IPS-15b (cell line): Measurements from ENCODE around the gene BCL2L12.
"Not testable (repeated sequence)": the region's sequence is repeated elsewhere in the genome, so short reads cannot be mapped to it uniquely, and the experiment has no call there.

Experiments used
- H3K27me3 ChIP-seq: one replicate; pipeline ENCODE4 v1.6.1; 2013; ENCODE audit warnings: low read length; ENCODE audit not compliant: control insufficient read depth, insufficient read depth
- H3K36me3 ChIP-seq: one replicate; pipeline ENCODE4 v1.6.1; 2013; ENCODE audit warnings: low read length; ENCODE audit not compliant: control insufficient read depth, insufficient read depth
- H3K4me1 ChIP-seq: one replicate; pipeline ENCODE4 v1.6.1; 2013; ENCODE audit warnings: mild to moderate bottlenecking, low read length; ENCODE audit not compliant: control insufficient read depth, insufficient read depth
- H3K4me3 ChIP-seq: one replicate; pipeline ENCODE4 v1.5.1; 2013; ENCODE audit warnings: low read depth, low read length
- H3K9ac ChIP-seq: one replicate; pipeline ENCODE4 v1.6.1; 2013; ENCODE audit warnings: low read depth, mild to moderate bottlenecking, low read length
- H3K9me3 ChIP-seq: one replicate; pipeline ENCODE4 v1.6.1; 2013; ENCODE audit warnings: mild to moderate bottlenecking, low read length; ENCODE audit not compliant: control insufficient read depth, insufficient read depth

Gene BCL2L12, protein sequence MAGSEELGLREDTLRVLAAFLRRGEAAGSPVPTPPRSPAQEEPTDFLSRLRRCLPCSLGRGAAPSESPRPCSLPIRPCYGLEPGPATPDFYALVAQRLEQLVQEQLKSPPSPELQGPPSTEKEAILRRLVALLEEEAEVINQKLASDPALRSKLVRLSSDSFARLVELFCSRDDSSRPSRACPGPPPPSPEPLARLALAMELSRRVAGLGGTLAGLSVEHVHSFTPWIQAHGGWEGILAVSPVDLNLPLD

DNA sequence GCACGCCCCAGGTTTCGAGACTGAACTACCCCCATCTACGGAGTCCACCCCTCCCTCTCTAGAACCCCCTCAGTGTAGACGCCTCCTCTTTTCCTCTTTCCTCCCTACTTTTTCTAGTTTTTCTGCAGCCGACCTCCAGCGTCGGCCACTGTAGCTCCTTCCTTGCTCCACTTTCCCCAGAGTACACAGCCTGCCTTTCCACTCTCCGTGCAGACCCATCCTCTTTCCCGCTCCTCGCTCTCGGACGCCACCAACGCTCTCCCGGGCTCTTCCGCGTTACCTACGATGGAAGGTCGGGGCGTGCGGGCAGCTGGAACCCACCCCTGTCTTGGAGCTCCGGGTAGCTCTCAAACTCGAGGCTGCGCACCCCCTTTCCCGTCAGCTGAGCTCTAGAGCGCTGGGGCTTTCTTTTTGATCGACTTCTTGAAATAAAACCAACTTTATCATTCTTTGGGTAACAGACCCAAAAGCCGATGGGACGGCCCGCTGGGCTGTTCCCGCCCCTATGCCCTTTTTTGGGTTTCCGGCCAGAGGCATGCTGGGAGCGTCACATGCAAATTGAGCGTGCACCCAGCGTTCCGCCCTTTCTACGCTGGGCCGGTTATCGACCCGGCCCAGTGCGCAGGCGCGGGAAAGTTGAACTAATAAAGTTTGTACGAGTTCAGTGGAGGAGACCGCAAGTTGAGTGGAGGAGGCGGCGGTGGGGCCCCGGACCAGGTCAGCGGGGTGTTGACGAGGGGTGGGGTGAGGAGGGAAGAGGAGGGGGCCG is at the start of gene BCL2L12, which contains the start of gene IRF3:
BCL2L12 (plus strand) TSS at position 583 of the 769 bp plus-strand sequence. CDS start 760 bp downstream, outside the sequence.
IRF3 (minus strand) TSS at position 507 of the 769 bp plus-strand sequence. CDS start 1,019 bp downstream, outside the sequence.
- no peaks in the 10 kb centered on the region for H3K27me3 ChIP-seq
- peak within 1 kb of the TSS; percentile 99 for H3K4me3 ChIP-seq
- peak within 1 kb of the TSS; percentile 91 for H3K9ac ChIP-seq
- H3K9me3 ChIP-seq = no peaks in the 10 kb centered on the region
- peaks cover 42% of the 10 kb centered on the region for H3K36me3 ChIP-seq
- no peaks in the 10 kb centered on the region for H3K4me1 ChIP-seq

DNA sequence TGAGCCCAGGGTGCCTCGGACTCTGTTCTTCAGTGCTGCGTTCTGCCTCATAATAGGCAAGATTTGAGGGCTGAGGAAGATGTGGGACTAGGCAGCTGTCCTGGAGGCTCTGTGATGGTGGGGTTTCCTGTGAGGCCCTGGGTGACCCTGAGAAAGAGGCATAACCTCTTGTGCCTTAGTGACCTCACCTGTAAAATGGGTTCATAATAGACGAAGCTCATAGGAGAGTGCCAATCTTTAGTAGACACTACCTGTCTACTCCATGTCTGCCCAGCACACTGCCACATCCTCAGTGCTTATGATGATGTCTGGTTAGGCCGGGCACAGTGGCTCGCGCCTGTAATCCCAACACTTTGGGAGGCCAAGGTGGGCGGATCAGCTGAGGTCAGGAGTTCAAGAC is 49.2 kb upstream of the BCL2L12 start:
- H3K9ac ChIP-seq = no peak overlapping the region
- no peak overlapping the region for H3K4me3 ChIP-seq
- peaks cover 37% of the 10 kb centered on the region for H3K36me3 ChIP-seq
- H3K4me1 ChIP-seq = no peaks in the 10 kb centered on the region
- no peaks in the 10 kb centered on the region for H3K27me3 ChIP-seq
- H3K9me3 ChIP-seq = no peaks in the 10 kb centered on the region

DNA sequence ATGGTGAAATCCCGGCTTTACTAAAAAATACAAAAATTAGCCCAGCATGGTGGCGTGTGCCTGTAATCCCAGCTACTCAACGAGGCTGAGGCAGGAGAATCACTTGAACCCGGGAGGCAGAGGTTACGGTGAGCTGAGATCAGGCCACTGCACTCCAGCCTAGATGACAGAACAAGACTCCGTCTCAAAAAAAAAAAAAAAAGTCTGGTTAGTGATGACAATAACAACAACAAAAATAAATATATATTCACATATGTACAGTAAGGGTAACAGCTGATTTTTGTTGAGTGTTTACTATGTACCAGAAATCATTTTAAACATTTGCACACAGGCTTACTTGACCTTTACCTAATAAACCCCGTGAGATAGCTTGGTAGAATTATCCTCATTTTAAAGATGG is 48.8 kb upstream of the BCL2L12 start:
- no peaks in the 10 kb centered on the region for H3K9me3 ChIP-seq
- peaks cover 39% of the 10 kb centered on the region for H3K36me3 ChIP-seq
- no peak overlapping the region for H3K4me3 ChIP-seq
- H3K27me3 ChIP-seq = no peaks in the 10 kb centered on the region
- H3K4me1 ChIP-seq = no peaks in the 10 kb centered on the region
- no peak overlapping the region for H3K9ac ChIP-seq

DNA sequence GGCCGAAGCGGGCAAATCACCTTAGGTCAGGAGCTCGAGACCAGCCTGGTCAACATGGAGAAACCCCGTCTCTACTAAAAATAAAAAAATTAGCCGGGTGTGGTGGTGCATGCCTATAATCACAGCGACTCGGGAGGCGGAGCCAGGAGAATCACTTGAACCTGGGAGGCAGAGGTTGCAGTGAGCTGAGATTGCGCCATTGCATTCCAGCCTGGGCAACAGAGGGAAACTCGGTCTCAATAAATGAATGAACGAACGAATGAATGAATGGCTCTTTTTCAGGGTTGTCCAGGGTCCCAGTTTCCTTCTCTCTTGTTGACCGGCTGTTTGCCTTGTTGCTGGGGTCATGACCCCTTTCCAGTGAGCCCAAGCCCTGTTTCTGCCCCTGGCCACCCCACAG is 47.9 kb upstream of the BCL2L12 start:
- H3K27me3 ChIP-seq, H3K9me3 ChIP-seq, H3K4me1 ChIP-seq, H3K9ac ChIP-seq, H3K4me3 ChIP-seq: not testable (repeated sequence)
- peaks cover 39% of the 10 kb centered on the region for H3K36me3 ChIP-seq

DNA sequence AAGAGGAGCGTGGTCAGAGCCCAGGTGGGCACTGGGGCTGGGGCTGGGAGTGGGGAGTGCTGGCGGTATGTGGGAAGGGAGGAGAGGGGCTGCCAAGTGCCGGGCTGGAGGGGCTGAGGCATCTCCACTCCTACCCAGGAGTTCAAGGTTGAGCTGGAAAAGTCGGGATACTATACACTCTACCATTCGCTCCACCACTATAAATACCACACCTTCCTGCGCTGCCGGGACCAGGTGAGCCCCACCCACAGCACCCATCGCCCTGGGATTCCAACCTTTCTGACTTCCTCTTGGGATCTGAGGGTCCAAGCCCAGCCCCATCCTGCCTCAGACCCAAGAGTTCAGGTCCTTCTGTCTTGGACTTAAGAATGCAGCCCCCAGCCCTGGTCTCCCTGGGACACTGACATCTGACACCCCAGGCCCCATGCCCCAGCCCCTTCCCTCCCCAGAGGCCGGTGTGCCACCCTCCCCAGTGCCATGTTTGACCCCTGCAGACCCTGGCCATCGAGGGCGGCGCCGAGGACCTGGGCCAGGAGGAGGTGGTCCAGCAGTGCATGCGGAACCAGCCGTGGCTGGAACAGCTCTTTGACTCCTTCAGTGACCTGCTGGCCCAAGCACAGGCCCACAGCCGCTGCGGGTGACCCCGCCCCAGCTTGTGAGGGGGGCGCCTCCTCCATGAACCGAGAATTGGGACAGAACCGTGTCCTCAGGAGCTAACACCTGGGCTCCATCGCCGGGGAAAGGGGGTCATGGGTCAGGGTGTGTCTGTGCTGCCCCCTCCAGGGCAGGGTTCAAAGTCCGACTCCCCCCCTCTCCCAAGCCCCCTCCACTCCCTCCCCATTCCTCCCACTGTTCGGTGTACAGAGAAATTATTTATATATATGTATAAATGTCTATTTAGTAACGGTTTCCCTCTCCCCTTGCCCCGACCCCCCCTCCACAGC is 40.5 kb upstream of the BCL2L12 start:
- Histone ChIP-seq H3K4me3 (no peak overlapping the region), H3K9me3 (no peaks in the 10 kb centered on the region), H3K27me3 (no peaks in the 10 kb centered on the region), H3K9ac (no peak overlapping the region), H3K4me1 (no peaks in the 10 kb centered on the region), H3K36me3 (peaks cover 17% of the 10 kb centered on the region)

DNA sequence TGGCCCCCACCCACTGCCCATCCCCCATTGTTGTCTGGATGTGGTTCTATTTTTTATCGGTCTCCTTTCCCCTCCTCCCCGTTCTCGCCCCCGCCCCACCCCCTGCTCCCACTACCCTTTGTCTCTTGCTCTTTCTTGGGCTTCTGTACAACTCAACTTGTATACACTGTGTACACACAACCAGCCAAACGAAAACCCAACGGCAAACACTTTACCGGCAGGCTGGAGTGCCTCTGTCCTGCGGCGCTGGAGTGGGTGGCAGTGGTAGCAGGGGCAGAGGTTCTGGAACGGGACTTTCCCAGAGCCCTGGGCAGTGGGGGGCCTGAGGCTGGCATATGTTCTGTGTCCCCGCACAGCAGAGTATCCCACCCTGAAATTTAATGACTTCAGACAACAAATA is 39.5 kb upstream of the BCL2L12 start:
- Histone ChIP-seq H3K4me1 (no peaks in the 10 kb centered on the region), H3K36me3 (peaks cover 15% of the 10 kb centered on the region)

DNA sequence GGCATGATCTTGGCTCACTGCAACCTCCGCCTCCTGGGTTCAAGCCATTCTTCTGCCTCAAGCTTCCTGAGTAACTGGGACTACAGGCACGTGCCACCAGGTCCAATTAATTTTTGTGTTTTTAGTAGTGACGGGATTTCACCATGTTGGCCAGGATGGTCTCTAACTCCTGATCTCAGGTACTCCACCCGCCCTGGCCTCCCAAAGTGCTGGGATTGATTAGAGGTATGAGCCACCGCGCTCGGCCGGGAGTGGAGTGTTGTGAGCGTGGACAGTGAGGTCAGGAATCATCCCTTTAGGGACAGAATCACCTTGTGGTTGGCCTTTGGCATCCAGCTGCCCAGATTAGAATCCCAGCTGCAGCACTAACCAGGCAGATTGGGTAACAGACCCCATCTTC is 36.1 kb upstream of the BCL2L12 start:
- no peaks in the 10 kb centered on the region for H3K4me1 ChIP-seq
- H3K27me3 ChIP-seq = no peaks in the 10 kb centered on the region
- H3K9me3 ChIP-seq = no peaks in the 10 kb centered on the region
- H3K4me3 ChIP-seq = no peak overlapping the region
- H3K36me3 ChIP-seq = peaks cover 8% of the 10 kb centered on the region
- no peak overlapping the region for H3K9ac ChIP-seq

More for the DNA sequence above, 39.5 kb upstream of the BCL2L12 start:
- Histone ChIP-seq H3K9ac (no peak overlapping the region), H3K4me3 (no peak overlapping the region), H3K9me3 (no peaks in the 10 kb centered on the region), H3K27me3 (no peaks in the 10 kb centered on the region)

DNA sequence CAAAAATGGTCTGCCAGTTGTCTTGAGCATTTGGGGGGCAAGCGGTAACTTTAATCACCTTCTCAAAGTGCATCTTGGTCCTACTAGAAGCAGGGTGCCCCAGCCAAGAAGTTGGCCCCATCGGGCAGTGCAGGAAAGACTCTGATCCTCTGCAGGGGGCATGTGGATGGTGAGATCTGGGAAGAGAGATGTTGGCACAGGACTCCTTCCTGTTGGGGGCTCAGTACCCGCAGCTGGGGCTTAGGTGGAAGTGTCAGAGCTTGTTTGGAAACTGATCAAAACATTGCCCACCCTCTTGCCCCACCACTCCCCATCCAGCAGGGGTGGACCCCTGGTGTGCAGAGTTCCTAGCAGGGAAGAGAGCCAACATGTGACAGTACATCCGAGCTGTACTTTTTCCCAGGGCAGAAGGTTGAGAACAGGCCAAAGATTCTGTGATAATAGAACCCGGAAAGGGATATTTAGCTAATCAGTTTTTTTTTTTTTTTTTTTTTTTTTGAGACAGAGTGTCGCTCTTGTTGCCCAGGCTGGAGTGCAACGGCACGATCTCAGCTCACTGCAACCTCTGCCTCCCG is 34.6 kb upstream of the BCL2L12 start:
- no peaks in the 10 kb centered on the region for H3K36me3 ChIP-seq
- no peak overlapping the region for H3K9ac ChIP-seq

DNA sequence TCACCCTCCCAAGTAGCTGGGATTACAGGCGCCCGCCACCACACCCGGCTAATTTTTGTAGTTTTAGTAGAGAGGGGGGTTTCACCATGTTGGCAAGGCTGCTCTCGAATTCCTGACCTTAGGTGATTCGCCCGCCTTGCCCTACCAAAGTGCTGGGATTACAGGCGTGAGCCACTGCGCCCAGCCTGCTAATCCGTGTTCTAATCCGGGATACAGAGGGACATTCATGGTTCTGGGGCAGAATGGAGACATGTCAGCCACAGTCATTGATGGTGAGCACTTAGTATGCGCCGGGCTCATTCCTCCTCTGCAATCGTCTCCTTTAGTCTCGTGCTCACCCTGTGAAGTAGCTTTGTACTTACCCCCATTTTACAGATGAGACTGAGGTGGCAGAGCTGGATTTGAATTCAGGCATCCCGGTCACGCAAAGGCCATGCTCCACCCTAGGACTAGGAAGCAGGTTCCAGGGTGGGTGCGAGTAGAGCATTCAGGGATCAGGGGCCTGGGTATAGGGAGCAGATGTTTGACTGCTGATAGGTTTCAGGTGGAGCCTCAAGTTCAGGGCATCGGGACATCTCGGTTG is 34.0 kb upstream of the BCL2L12 start:
- H3K27me3 ChIP-seq = no peaks in the 10 kb centered on the region
- no peak overlapping the region for H3K4me3 ChIP-seq
- no peak overlapping the region for H3K9ac ChIP-seq
- H3K4me1 ChIP-seq = no peaks in the 10 kb centered on the region
- no peaks in the 10 kb centered on the region for H3K36me3 ChIP-seq
- no peaks in the 10 kb centered on the region for H3K9me3 ChIP-seq

More for the DNA sequence above, 34.6 kb upstream of the BCL2L12 start:
- Histone ChIP-seq H3K9me3 (no peaks in the 10 kb centered on the region), H3K4me1 (no peaks in the 10 kb centered on the region), H3K4me3 (no peak overlapping the region), H3K27me3 (no peaks in the 10 kb centered on the region)

DNA sequence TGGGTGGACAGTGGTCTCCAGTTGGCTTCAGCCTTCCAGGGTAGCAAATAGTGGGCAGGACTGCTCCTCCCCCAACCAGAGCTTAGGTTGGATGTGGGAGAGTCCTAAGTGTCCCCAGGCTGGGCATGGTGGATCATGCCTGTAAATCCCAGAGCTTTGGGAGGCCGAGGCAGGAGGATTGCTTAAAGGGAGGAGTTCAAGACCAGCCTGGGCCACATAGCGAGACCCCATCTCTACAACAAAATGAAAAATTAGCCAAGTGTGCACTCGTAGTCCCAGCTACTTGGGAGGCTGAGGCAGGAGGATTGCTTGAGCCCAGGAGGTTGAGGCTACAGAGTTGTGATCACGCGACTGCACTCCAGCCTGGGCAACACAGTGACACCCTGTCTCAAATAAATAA is 33.2 kb upstream of the BCL2L12 start:
- H3K36me3 ChIP-seq = no peaks in the 10 kb centered on the region
- H3K9ac ChIP-seq = no peak overlapping the region
- H3K9me3 ChIP-seq = no peaks in the 10 kb centered on the region
- H3K4me3 ChIP-seq = no peak overlapping the region
- H3K27me3 ChIP-seq = no peaks in the 10 kb centered on the region
- H3K4me1 ChIP-seq = no peaks in the 10 kb centered on the region

DNA sequence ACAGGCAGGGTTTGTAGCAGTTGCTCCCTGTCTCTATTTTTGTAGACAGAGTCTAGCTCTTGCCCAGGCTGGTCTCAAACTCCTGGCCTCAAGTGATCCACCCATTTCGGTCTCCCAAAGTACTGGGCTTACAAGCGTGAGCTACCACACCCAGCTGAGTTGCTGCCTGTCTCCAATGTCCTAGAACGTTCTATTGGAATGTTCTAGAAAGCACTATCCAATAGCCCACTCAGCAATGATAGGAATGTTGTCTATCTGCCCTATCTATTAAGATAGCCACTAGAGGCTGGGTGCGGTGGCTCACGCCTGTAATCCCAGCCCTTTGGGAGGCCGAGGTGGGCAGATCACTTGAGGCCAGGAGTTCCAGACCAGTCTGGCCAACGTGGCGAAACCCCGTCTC is 32.5 kb upstream of the BCL2L12 start:
- H3K4me3 ChIP-seq, H3K9me3 ChIP-seq, H3K4me1 ChIP-seq, H3K9ac ChIP-seq, H3K27me3 ChIP-seq, H3K36me3 ChIP-seq: not testable (repeated sequence)
